Esophagus muscularis mucosa (tissue), 4 donors: Measurements from ENCODE around the gene PREX1. TPM values are rescaled to one million over a fixed set of nuclear protein-coding genes. Genes with fewer than 3 reads are reported as not detected.
"Not testable (repeated sequence)": the region's sequence is repeated elsewhere in the genome, so short reads cannot be mapped to it uniquely, and the experiment has no call there.

Experiments
- DNase-seq: peaks from one replicate; pipeline ENCODE4 v3.0.0-alpha.2; 2017; ENCODE audit errors: extremely low spot score
- H3K27ac ChIP-seq, 4 donors: fragments of 200-600 bp; sonication (generic); replicated peaks in 1 of 4; 1 replicate in 3 of 4; 2 replicates in 1 of 4; pipeline ENCODE4 v1.5.1; 2016 to 2019; ENCODE audit warnings: mild to moderate bottlenecking in 1 of 4
- H3K27me3 ChIP-seq, 4 donors: fragments of 200-600 bp; sonication (generic); one replicate each; pipeline versions ENCODE4 v1.5.1 to v1.6.0; 2016 to 2019
- H3K36me3 ChIP-seq, 4 donors: fragments of 200-600 bp; sonication (generic); one replicate each; pipeline ENCODE4 v1.5.1; 2016 to 2019
- H3K4me1 ChIP-seq, 4 donors: fragments of 200-600 bp; sonication (generic); one replicate each; pipeline ENCODE4 v1.5.1; 2016 to 2019
- H3K4me3 ChIP-seq, 4 donors: fragments of 200-600 bp; sonication (generic); 1 replicate in 2 of 4; 2 replicates in 2 of 4; pipeline ENCODE4 v1.5.1; 2016 to 2019; ENCODE audit warnings: mild to moderate bottlenecking in 4 of 4, moderate library complexity in 1 of 4
- H3K9me3 ChIP-seq, 4 donors: fragments of 200-600 bp; sonication (generic); 1 replicate in 3 of 4; 2 replicates in 1 of 4; pipeline ENCODE4 v1.5.1; 2016 to 2019
- EP300 ChIP-seq: sonication (generic); formaldehyde crosslinking; IDR thresholded peaks from one replicate; pipeline ENCODE4 v1.6.1; 2017; ENCODE audit warnings: antibody characterized with exemption
- POLR2A ChIP-seq: fragments of 450-650 bp; IDR thresholded peaks from one replicate; pipeline ENCODE4 v1.6.1; 2017; ENCODE audit warnings: antibody characterized with exemption, moderate library complexity, mild to moderate bottlenecking, low read depth
- POLR2AphosphoS5 ChIP-seq, 2 donors: sonication (generic); formaldehyde crosslinking; IDR thresholded peaks; one replicate each; pipeline ENCODE4 v1.6.1; 2017; ENCODE audit warnings: antibody characterized with exemption in 2 of 2
- WGBS: methylation state at CpG from one replicate; pipeline ENCODE4 v1.1.5; 2018; 5-methylcytosine and 5-hydroxymethylcytosine counted together
- intact Hi-C: fragments of 100-400 bp; cut with DNase I; formaldehyde crosslinking; loops from one replicate; pipeline ENCODE4 v1.15.1; 2023
- total RNA-seq, 4 donors: library from RNA; depleted of rRNA; stranded (reverse); fragments of >200 nt; gene quantifications; one replicate each; pipeline versions ENCODE4 v1.1.0 to v1.2.1, GENCODE V29; 2016
- TF ChIP-seq, protein P1 (sequence below), 3 experiments: fragments of 200-600 bp in 2 of 3; fragments of 450-650 bp in 1 of 3; sonication (generic) in 2 of 3; IDR thresholded peaks; one replicate each; pipeline ENCODE4 v1.5.1; 2017 to 2019; ENCODE audit warnings: antibody characterized with exemption in 3 of 3, mild to moderate bottlenecking in 2 of 3, moderate library complexity in 1 of 3

The PREX1 gene
- total RNA-seq, 4 donors from 2014 or later = 20.8 to 37.1 (median 24.3) TPM

DNA sequence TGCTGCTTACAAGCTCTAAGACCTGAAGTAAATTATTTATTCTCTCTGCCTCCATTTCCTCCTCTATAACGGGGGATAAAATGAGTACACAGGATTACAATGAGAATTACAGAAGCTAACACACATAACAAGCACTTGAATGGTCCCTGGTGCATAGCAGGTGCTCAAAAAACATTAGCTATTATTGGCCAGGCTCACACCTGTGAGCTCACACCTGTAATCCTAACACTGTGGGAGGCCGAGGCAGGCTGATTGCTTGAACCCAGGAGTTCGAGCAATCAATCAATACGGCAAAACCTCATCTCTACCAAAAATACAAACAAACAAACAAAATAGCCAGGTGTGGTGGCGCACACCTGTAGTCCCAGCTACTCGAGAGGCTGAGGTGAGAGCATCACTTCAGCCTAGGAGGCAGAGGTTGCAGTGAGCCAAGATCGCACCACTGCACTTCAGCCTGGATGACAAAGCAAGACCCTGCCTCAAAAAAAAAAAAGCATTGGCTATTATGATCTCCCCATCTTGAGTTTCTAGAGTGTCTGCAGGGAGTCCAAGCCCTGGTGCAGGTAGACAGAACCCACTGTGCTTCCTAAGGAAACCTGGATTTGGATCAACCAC, 68.1 kb downstream of the PREX1 start:
- intact Hi-C loops = no loop called here
- Histone ChIP-seq H3K36me3 (peaks cover 0 to 4% (median 0%) of the 10 kb centered on the region in 4 donors), H3K4me3 (no peak overlapping the region), H3K27me3 (no peaks in the 10 kb centered on the region), H3K27ac (no peak overlapping the region), H3K4me1 (peaks cover 0 to 32% (median 28%) of the 10 kb centered on the region in 4 donors), H3K9me3 (peaks cover 0 to 7% (median 4%) of the 10 kb centered on the region in 4 donors)
- 95% methylated on average over 7 of the region's 7 CpGs for WGBS
- DNase-seq = no peak
- TF ChIP-seq, protein P1, sequence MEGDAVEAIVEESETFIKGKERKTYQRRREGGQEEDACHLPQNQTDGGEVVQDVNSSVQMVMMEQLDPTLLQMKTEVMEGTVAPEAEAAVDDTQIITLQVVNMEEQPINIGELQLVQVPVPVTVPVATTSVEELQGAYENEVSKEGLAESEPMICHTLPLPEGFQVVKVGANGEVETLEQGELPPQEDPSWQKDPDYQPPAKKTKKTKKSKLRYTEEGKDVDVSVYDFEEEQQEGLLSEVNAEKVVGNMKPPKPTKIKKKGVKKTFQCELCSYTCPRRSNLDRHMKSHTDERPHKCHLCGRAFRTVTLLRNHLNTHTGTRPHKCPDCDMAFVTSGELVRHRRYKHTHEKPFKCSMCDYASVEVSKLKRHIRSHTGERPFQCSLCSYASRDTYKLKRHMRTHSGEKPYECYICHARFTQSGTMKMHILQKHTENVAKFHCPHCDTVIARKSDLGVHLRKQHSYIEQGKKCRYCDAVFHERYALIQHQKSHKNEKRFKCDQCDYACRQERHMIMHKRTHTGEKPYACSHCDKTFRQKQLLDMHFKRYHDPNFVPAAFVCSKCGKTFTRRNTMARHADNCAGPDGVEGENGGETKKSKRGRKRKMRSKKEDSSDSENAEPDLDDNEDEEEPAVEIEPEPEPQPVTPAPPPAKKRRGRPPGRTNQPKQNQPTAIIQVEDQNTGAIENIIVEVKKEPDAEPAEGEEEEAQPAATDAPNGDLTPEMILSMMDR (IDR thresholded peaks at IDR 0.05) = no peak
- no peak for TF ChIP-seq POLR2AphosphoS5 (IDR thresholded peaks at IDR 0.05)
- no peak for TF ChIP-seq EP300
- TF ChIP-seq POLR2A = no peak

DNA sequence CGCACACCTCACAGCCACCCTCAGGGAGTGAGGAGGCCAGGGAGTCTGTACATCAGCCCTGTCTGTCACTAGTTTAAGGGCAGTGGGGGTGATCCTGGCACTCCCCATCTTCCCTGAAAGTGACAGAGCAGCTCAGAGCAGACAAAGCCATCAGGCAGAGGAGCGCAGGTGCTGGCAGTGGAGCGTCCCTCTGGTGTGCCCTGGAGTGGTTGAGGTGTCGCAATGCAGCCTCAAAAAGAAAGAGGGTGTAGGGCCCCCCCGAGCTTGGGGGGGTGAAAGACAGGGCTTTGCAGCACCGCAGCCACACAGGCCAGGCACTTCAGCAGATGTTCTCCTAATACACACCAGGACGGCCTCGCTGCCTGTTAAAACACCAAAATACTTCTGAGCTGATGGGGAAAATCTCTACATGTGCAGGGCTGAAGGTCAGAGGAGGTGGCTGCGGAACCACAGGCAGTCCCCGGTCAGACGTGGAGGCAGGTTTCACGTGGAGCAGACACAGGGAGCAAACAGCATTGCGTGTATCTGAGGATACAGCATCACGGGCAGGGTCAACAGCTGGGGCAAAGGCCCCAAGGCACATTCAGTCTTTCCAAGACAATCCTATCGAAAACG, 69.5 kb downstream of the PREX1 start:
- TF ChIP-seq EP300 (no peak), POLR2A (no peak), POLR2AphosphoS5 (IDR thresholded peaks at IDR 0.05) (no peak)
- TF ChIP-seq, protein P1 (IDR thresholded peaks at IDR 0.05) = no peak
- no peaks in the 10 kb centered on the region for H3K27me3 ChIP-seq
- peaks cover 0 to 9% (median 4%) of the 10 kb centered on the region in 4 donors for H3K9me3 ChIP-seq
- H3K36me3 ChIP-seq = peaks cover 0 to 4% (median 0%) of the 10 kb centered on the region in 4 donors
- H3K27ac ChIP-seq = no peak overlapping the region
- H3K4me1 ChIP-seq = peaks cover 0 to 21% (median 19%) of the 10 kb centered on the region in 4 donors
- H3K4me3 ChIP-seq = no peak overlapping the region
- WGBS = 80% methylated on average over 16 of the region's 16 CpGs
- no peak for DNase-seq
- intact Hi-C loops = no loop called here

DNA sequence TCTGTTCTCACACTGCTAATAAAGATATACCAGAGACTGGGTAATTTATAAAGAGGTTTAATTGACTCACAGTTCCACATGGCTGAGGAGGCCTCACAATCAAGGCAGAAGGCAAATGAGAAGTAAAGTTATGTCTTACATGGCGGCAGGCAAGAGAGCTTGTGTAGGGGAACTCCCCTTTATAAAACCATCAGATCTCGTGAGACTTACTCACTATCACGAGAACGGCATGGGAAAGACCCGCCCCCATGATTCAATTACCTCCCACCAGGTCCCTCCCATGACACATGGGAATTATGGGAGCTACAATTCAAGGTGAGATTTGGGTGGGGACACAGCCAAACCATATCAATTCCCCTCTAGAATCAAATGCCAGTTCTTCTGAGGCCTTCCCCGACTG, 71.0 kb downstream of the PREX1 start:
- H3K36me3 ChIP-seq, intact Hi-C loops, H3K27me3 ChIP-seq, H3K4me3 ChIP-seq, DNase-seq, H3K9me3 ChIP-seq, H3K27ac ChIP-seq: not testable (repeated sequence)
- H3K4me1 ChIP-seq = peaks cover 6 to 29% (median 23%) of the 10 kb centered on the region in 4 donors
- WGBS = 88% methylated on average over 6 of the region's 6 CpGs

DNA sequence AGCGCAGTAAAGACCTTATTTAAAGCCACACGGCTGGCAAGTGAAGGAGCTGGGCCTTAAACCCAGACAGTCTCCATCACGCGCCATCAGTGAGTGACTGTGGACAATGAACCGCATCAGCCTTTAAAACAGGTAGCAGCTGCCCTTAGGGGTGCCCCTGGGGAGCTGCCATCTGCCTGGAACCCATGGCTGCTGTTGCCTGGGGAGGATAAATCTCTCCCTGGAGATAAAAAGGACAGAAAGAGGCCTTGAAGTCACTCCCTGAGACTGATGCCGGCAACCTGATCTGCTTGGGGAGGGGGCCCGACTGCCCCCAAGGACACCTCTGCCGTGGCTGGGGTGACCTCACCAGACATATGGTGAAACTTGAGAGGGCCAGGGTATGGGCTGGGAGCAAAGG, 73.5 kb downstream of the PREX1 start:
- no peak for DNase-seq
- Histone ChIP-seq H3K4me3 (no peak overlapping the region), H3K4me1 (peaks cover 7 to 18% (median 17%) of the 10 kb centered on the region in 4 donors), H3K9me3 (peaks cover 0 to 9% (median 4%) of the 10 kb centered on the region in 4 donors), H3K27ac (no peak overlapping the region), H3K27me3 (no peaks in the 10 kb centered on the region), H3K36me3 (peaks cover 0 to 4% (median 0%) of the 10 kb centered on the region in 4 donors)
- TF ChIP-seq POLR2A (no peak), POLR2AphosphoS5 (IDR thresholded peaks at IDR 0.05) (no peak), EP300 (no peak)
- TF ChIP-seq, protein P1 (IDR thresholded peaks at IDR 0.05) = no peak
- WGBS = 79% methylated on average over 8 of the region's 8 CpGs
- intact Hi-C loops = no loop called here

DNA sequence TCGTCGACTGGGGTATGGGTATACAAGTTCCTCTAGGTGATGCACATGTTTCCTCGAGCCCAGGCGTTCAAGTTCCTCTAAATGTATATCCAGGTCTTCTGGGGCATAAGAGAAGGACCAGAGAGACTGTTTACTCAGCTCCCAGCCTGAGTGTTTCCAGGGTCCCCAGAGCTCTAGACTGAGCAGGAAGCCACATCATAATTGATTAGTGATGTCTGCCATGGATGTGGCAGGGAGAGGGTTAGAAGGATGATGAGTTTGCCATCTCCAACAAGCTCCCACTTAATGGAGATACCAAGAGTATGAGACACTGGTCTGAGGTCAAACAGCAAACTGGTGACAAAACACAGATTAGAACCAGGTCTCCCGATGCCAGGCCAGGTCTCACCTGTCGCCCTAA, 74.8 kb downstream of the PREX1 start:
- H3K9me3 ChIP-seq = peaks cover 0 to 9% (median 4%) of the 10 kb centered on the region in 4 donors
- WGBS = 97% methylated on average over 6 of the region's 6 CpGs
- DNase-seq = no peak
- no peak overlapping the region for H3K27ac ChIP-seq
- peaks cover 7 to 23% (median 18%) of the 10 kb centered on the region in 4 donors for H3K4me1 ChIP-seq
- H3K27me3 ChIP-seq = no peaks in the 10 kb centered on the region
- no peak overlapping the region for H3K4me3 ChIP-seq
- peaks cover 0 to 4% (median 0%) of the 10 kb centered on the region in 4 donors for H3K36me3 ChIP-seq
- intact Hi-C loops = no loop called here
- TF ChIP-seq EP300 (no peak), POLR2AphosphoS5 (IDR thresholded peaks at IDR 0.05) (no peak), POLR2A (no peak)
- TF ChIP-seq, protein P1 (IDR thresholded peaks at IDR 0.05) = no peak
